ENCODE measurements around the gene USP7. TPM values are rescaled to one million over a fixed set of nuclear protein-coding genes. Genes with fewer than 3 reads are reported as not detected.

The USP7 gene
- polyA plus RNA-seq, 1 donor (not counting 4 experiments of a cell fraction or from before 2014, with no cell fraction given): 63.4 TPM

- no peaks in the 10 kb centered on the region for H3K27me3 ChIP-seq (ENCODE audit: control insufficient read depth, extremely low read depth, insufficient read depth, low read length)
- FAIRE-seq (no peak), DNase-seq (ENCODE audit: low read depth, low spot score) (no peak)
- H3K4me2 ChIP-seq (ENCODE audit: control insufficient read depth, extremely low read depth, insufficient read depth, low read depth, low read length): no peak overlapping the region
- H3K9ac ChIP-seq (ENCODE audit: control insufficient read depth, extremely low read depth, insufficient read depth, low read length): no peak overlapping the region
- H3K9me1 ChIP-seq (ENCODE audit: control insufficient read depth, extremely low read depth, insufficient read depth, low read length): peaks cover 11% of the 10 kb centered on the region
- peaks cover 73% of the 10 kb centered on the region for H4K20me1 ChIP-seq (ENCODE audit: control insufficient read depth, extremely low read depth, insufficient read depth, low read length)
- TF ChIP-seq CTCF (optimal IDR thresholded peaks at IDR 0.05 in 1 of 3, IDR thresholded peaks at IDR 0.05 in 1 of 3, conservative IDR thresholded peaks at IDR 0.05 in 1 of 3; ENCODE audit: extremely low read depth in 1 of 3, insufficient read depth in 2 of 3, low read length in 3 of 3) (no peak), EZH2 (IDR thresholded peaks at IDR 0.05; ENCODE audit: low read length) (no peak)
- no peak overlapping the region for H3K4me3 ChIP-seq (ENCODE audit: control insufficient read depth in 2 of 3, extremely low read depth in 1 of 3, insufficient read depth in 2 of 3, low read depth in 1 of 3, low read length in 3 of 3)
- H3K4me1 ChIP-seq (ENCODE audit: control insufficient read depth, extremely low read depth, insufficient read depth, low read length): no peaks in the 10 kb centered on the region
- peaks cover 96% of the 10 kb centered on the region for H3K79me2 ChIP-seq (ENCODE audit: control insufficient read depth, insufficient read depth, low read length)
- dilution Hi-C loops (cut with MboI; ENCODE audit: extremely low pct_ligation_motif_present, low sequenced_read_pairs): loop anchor here (25.0 kb wide), 1 partner anchor 163 kb away; no protein-coding TSS in a partner anchor
- no peaks in the 10 kb centered on the region for H3K9me3 ChIP-seq (ENCODE audit: control insufficient read depth, low read depth, low read length)
- no peak overlapping the region for H3K27ac ChIP-seq (ENCODE audit: control insufficient read depth, insufficient read depth, low read length)
- H3K36me3 ChIP-seq (ENCODE audit: control insufficient read depth in 2 of 2, extremely low read depth in 1 of 2, insufficient read depth in 2 of 2, low read length in 2 of 2): peaks cover 0 to 2% of the 10 kb centered on the region in 2 experiments
- H2AFZ ChIP-seq (ENCODE audit: control insufficient read depth, low read length): no peak overlapping the region
Observed at GRCh38 chr16:8948831-8949230, 14.9 kb downstream of the USP7 start.

- no peak overlapping the region for H3K27ac ChIP-seq (ENCODE audit: control insufficient read depth, insufficient read depth, low read length)
- TF ChIP-seq CTCF (optimal IDR thresholded peaks at IDR 0.05 in 1 of 3, IDR thresholded peaks at IDR 0.05 in 1 of 3, conservative IDR thresholded peaks at IDR 0.05 in 1 of 3; ENCODE audit: extremely low read depth in 1 of 3, insufficient read depth in 2 of 3, low read length in 3 of 3) (no peak), EZH2 (IDR thresholded peaks at IDR 0.05; ENCODE audit: low read length) (no peak)
- H3K9me1 ChIP-seq (ENCODE audit: control insufficient read depth, extremely low read depth, insufficient read depth, low read length): peaks cover 11% of the 10 kb centered on the region
- dilution Hi-C loops (cut with MboI; ENCODE audit: extremely low pct_ligation_motif_present, low sequenced_read_pairs): loop anchor here (25.0 kb wide), 1 partner anchor 164 kb away; no protein-coding TSS in a partner anchor
- no peak overlapping the region for H3K4me2 ChIP-seq (ENCODE audit: control insufficient read depth, extremely low read depth, insufficient read depth, low read depth, low read length)
- FAIRE-seq (no peak), DNase-seq (ENCODE audit: low read depth, low spot score) (no peak)
- peaks cover 100% of the 10 kb centered on the region for H3K79me2 ChIP-seq (ENCODE audit: control insufficient read depth, insufficient read depth, low read length)
- H4K20me1 ChIP-seq (ENCODE audit: control insufficient read depth, extremely low read depth, insufficient read depth, low read length): peaks cover 78% of the 10 kb centered on the region
- no peak overlapping the region for H3K4me3 ChIP-seq (ENCODE audit: control insufficient read depth in 2 of 3, extremely low read depth in 1 of 3, insufficient read depth in 2 of 3, low read depth in 1 of 3, low read length in 3 of 3)
- peaks cover 0 to 2% of the 10 kb centered on the region in 2 experiments for H3K36me3 ChIP-seq (ENCODE audit: control insufficient read depth in 2 of 2, extremely low read depth in 1 of 2, insufficient read depth in 2 of 2, low read length in 2 of 2)
- no peak overlapping the region for H3K9ac ChIP-seq (ENCODE audit: control insufficient read depth, extremely low read depth, insufficient read depth, low read length)
- H2AFZ ChIP-seq (ENCODE audit: control insufficient read depth, low read length): no peak overlapping the region
- no peaks in the 10 kb centered on the region for H3K9me3 ChIP-seq (ENCODE audit: control insufficient read depth, low read depth, low read length)
- no peaks in the 10 kb centered on the region for H3K4me1 ChIP-seq (ENCODE audit: control insufficient read depth, extremely low read depth, insufficient read depth, low read length)
- no peaks in the 10 kb centered on the region for H3K27me3 ChIP-seq (ENCODE audit: control insufficient read depth, extremely low read depth, insufficient read depth, low read length)
Observed at GRCh38 chr16:8948069-8948593, 15.6 kb downstream of the USP7 start.
